Fibroblast of the aortic adventitia (primary cell): Measurements from ENCODE around the gene MYL12A. TPM values are rescaled to one million over a fixed set of nuclear protein-coding genes. Genes with fewer than 3 reads are reported as not detected.
"Not testable (repeated sequence)": the region's sequence is repeated elsewhere in the genome, so short reads cannot be mapped to it uniquely, and the experiment has no call there.

Source experiments
- DNase-seq: peaks from one replicate; pipeline ENCODE4 v3.0.0-alpha.2; 2010; ENCODE audit warnings: low read depth
- H3K4me3 ChIP-seq: 2 replicates; pipeline ENCODE4 v1.5.1; 2011; ENCODE audit warnings: low read depth, mild to moderate bottlenecking, control low read depth, low read length, moderate library complexity
- CTCF ChIP-seq: IDR thresholded peaks from 2 replicates; pipeline ENCODE4 v1.5.1; 2011; ENCODE audit warnings: mild to moderate bottlenecking, low read length, control low read depth, inconsistent platforms; ENCODE audit not compliant: insufficient read depth
- total RNA-seq: library from RNA; depleted of rRNA; stranded (reverse); fragments of >200 nt; gene quantifications from 2 replicates; pipeline ENCODE4 v1.2.3, GENCODE V29; 2012; ENCODE audit warnings: low replicate concordance

The MYL12A gene
- total RNA-seq, 1 donor: 733 TPM

GRCh38 chr18:3269241-3269913, 21.8 kb downstream of the MYL12A start:
- no peak overlapping the region for H3K4me3 ChIP-seq

DNA sequence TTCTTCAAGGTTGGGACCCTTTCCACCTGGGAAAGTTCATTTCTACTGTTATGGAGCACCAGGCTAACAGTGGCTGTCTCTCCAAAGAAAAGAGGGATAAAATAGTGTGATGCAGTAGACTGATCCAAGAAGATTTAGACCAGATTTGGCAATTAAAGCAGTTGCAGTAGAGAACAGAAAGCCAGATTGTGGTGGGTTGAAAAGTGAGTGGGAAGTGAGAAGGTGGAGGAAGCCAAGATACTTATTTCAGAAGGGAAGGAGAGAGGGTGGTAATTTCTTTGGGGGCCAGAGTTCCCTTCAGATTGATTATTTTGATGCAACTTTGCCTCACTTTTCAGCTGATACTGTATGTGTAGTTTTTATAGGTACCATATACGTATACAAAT, 22.3 kb downstream of the MYL12A start:
- DNase-seq: no peak
- TF ChIP-seq CTCF: no peak
- H3K4me3 ChIP-seq: no peak overlapping the region

More at GRCh38 chr18:3269241-3269913, 21.8 kb downstream of the MYL12A start:
- TF ChIP-seq CTCF: no peak
- DNase-seq: no peak

DNA sequence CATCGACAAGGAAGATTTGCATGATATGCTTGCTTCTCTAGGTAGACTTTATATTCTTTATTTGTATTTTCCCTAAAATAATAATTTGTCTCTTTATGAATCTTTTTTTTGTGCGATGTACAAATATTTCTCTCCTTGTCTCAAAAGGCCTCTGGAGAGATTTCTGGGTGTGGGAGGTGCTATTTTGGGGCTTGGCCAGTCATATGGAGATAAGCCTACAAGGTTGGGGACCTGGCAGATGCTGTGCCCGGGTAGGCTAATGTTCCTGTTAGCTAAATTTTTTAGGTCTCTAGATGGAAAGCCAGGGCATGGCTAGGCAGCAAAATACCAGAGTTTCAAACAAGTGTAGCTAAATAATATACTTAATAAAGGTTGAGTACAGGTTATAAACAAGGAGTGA, 25.4 kb downstream of the MYL12A start:
- DNase-seq: no peak
- no peak for TF ChIP-seq CTCF
- H3K4me3 ChIP-seq: no peak overlapping the region

- DNase-seq, H3K4me3 ChIP-seq: not testable (repeated sequence)
These were observed 30.1 kb downstream of the MYL12A start for GRCh38 chr18:3277643-3278213.

- H3K4me3 ChIP-seq: no peak overlapping the region
- TF ChIP-seq CTCF: no peak
- no peak for DNase-seq
These were observed 31.9 kb downstream of the MYL12A start for GRCh38 chr18:3279201-3280185.

GRCh38 chr18:3281456-3282400, 34.1 kb downstream of the MYL12A start:
- peak; percentile 93 for DNase-seq

More at GRCh38 chr18:3281456-3282400, 34.1 kb downstream of the MYL12A start:
- peak; percentile 37 for TF ChIP-seq CTCF
- no peak overlapping the region for H3K4me3 ChIP-seq
